Stomach (tissue), 9 donors: Measurements from ENCODE around the gene MYO9B. TPM values are rescaled to one million over a fixed set of nuclear protein-coding genes. Genes with fewer than 3 reads are reported as not detected.

Source experiments
- DNase-seq, 2 donors: peaks; one replicate each; pipeline versions ENCODE4 v3.0.0 to v3.0.0-alpha.2; 2013 to 2019
- H3K27ac ChIP-seq, 5 donors: fragments of 200-600 bp in 4 of 5; sonication (generic) in 4 of 5; one replicate each; pipeline ENCODE4 v1.5.1; 2013 to 2019; ENCODE audit warnings: mild to moderate bottlenecking in 1 of 5, moderate library complexity in 1 of 5
- H3K27me3 ChIP-seq, 3 donors: fragments of 200-600 bp; sonication (generic); one replicate each; pipeline ENCODE4 v1.5.1; 2017 to 2019; ENCODE audit warnings: mixed run types in 1 of 3
- H3K36me3 ChIP-seq, 4 donors: fragments of 200-600 bp; sonication (generic); 1 replicate in 3 of 4; 2 replicates in 1 of 4; pipeline ENCODE4 v1.5.1; 2016 to 2019
- H3K4me1 ChIP-seq, 4 donors: fragments of 200-600 bp; sonication (generic); one replicate each; pipeline ENCODE4 v1.5.1; 2016 to 2019
- H3K4me3 ChIP-seq, 4 donors: fragments of 200-600 bp; sonication (generic) in 3 of 4; one replicate each; pipeline ENCODE4 v1.5.1; 2016 to 2019; ENCODE audit warnings: mild to moderate bottlenecking in 1 of 4
- H3K9me3 ChIP-seq, 4 donors: fragments of 200-600 bp; sonication (generic); one replicate each; pipeline ENCODE4 v1.5.1; 2016 to 2019
- EP300 ChIP-seq: sonication (generic); formaldehyde crosslinking; IDR thresholded peaks from one replicate; pipeline ENCODE4 v1.6.1; 2017; ENCODE audit warnings: antibody characterized with exemption
- POLR2A ChIP-seq, 4 donors: fragments of 450-650 bp; IDR thresholded peaks; one replicate each; pipeline ENCODE4 v1.6.1; 2016; ENCODE audit warnings: antibody characterized with exemption in 4 of 4, control low read depth in 2 of 4, mild to moderate bottlenecking in 1 of 4, moderate library complexity in 1 of 4
- POLR2AphosphoS5 ChIP-seq, 3 donors: sonication (generic); formaldehyde crosslinking; IDR thresholded peaks; one replicate each; pipeline ENCODE4 v1.6.1; 2016; ENCODE audit warnings: antibody characterized with exemption in 3 of 3
- WGBS, 5 donors: extraction: QIAGEN DNeasy Blood & Tissue Kit in 3 of 5; methylation state at CpG; one replicate each; pipeline versions ENCODE4 v1.1.5 to v1.1.7; 2013 to 2018; 5-methylcytosine and 5-hydroxymethylcytosine counted together
- intact Hi-C: fragments of 100-400 bp; cut with DNase I; formaldehyde crosslinking; loops from one replicate; pipeline ENCODE4 v1.15.1; 2023; ENCODE audit warnings: low total_unique reads
- polyA plus RNA-seq, 3 donors: library from polyadenylated mRNA; stranded (reverse); fragments of 200-250 nt; gene quantifications; one replicate each; pipeline ENCODE4 v1.2.3, GENCODE V29; 2013
- total RNA-seq, 5 donors: library from RNA; depleted of rRNA; stranded (reverse); fragments of >200 nt; gene quantifications; one replicate each; pipeline versions ENCODE4 v1.1.0 to v1.2.3, GENCODE V29; 2014 to 2016
- TF ChIP-seq, protein P1 (sequence below), 7 experiments: fragments of 450-650 bp in 4 of 7; fragments of 200-600 bp in 3 of 7; sonication (generic) in 3 of 7; IDR thresholded peaks; one replicate each; pipeline ENCODE4 v1.5.1; 2016 to 2019; ENCODE audit warnings: antibody characterized with exemption in 7 of 7, control low read depth in 2 of 7, mild to moderate bottlenecking in 1 of 7
- donor health status: healthy with polysubstance abuse.
- donor health status: Bipolar disorder and iron deficiency.
- donor health status: healthy.

MYO9B gene
- total and polyA plus RNA-seq, 8 donors = 30.2 to 265 (median 62.5) TPM

- peaks cover 26 to 81% (median 44%) of the 10 kb centered on the region in 4 donors for H3K4me1 ChIP-seq
- H3K36me3 ChIP-seq = peaks cover 0 to 44% (median 35%) of the 10 kb centered on the region in 4 donors
- no peak overlapping the region for H3K4me3 ChIP-seq
- peak overlapping the region in 4 of 5 donors; percentile 26 to 87 (median 85) for H3K27ac ChIP-seq
- H3K9me3 ChIP-seq = no peaks in the 10 kb centered on the region
- intact Hi-C loops = no loop called here
- TF ChIP-seq POLR2AphosphoS5 (IDR thresholded peaks at IDR 0.05) (no peak), EP300 (no peak), POLR2A (IDR thresholded peaks at IDR 0.05) (no peak)
- TF ChIP-seq, protein P1, sequence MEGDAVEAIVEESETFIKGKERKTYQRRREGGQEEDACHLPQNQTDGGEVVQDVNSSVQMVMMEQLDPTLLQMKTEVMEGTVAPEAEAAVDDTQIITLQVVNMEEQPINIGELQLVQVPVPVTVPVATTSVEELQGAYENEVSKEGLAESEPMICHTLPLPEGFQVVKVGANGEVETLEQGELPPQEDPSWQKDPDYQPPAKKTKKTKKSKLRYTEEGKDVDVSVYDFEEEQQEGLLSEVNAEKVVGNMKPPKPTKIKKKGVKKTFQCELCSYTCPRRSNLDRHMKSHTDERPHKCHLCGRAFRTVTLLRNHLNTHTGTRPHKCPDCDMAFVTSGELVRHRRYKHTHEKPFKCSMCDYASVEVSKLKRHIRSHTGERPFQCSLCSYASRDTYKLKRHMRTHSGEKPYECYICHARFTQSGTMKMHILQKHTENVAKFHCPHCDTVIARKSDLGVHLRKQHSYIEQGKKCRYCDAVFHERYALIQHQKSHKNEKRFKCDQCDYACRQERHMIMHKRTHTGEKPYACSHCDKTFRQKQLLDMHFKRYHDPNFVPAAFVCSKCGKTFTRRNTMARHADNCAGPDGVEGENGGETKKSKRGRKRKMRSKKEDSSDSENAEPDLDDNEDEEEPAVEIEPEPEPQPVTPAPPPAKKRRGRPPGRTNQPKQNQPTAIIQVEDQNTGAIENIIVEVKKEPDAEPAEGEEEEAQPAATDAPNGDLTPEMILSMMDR (IDR thresholded peaks at IDR 0.05) = no peak
- 62 to 95% (median 88%) methylated on average over 3 to 10 of the region's 10 CpGs for WGBS, 5 donors
- no peak for DNase-seq
- no peaks in the 10 kb centered on the region for H3K27me3 ChIP-seq
These were observed 35.0 kb downstream of the MYO9B start for GRCh38 chr19:17110599-17110966.

GRCh38 chr19:17111766-17112165 lies 36.2 kb downstream of the MYO9B start:
- no peak for DNase-seq
- Histone ChIP-seq H3K4me3 (no peak overlapping the region), H3K4me1 (peaks cover 26 to 74% (median 43%) of the 10 kb centered on the region in 4 donors), H3K27me3 (no peaks in the 10 kb centered on the region), H3K36me3 (peaks cover 0 to 43% (median 26%) of the 10 kb centered on the region in 4 donors), H3K27ac (peak overlapping the region in 2 of 5 donors; percentile 57 to 62), H3K9me3 (no peaks in the 10 kb centered on the region)
- TF ChIP-seq POLR2AphosphoS5 (IDR thresholded peaks at IDR 0.05) (no peak), POLR2A (IDR thresholded peaks at IDR 0.05) (no peak), EP300 (no peak)
- TF ChIP-seq, protein P1 (IDR thresholded peaks at IDR 0.05) = no peak
- 77 to 95% (median 91%) methylated on average over 3 of the region's 3 CpGs for WGBS, 5 donors
- intact Hi-C loops = no loop called here

DNA sequence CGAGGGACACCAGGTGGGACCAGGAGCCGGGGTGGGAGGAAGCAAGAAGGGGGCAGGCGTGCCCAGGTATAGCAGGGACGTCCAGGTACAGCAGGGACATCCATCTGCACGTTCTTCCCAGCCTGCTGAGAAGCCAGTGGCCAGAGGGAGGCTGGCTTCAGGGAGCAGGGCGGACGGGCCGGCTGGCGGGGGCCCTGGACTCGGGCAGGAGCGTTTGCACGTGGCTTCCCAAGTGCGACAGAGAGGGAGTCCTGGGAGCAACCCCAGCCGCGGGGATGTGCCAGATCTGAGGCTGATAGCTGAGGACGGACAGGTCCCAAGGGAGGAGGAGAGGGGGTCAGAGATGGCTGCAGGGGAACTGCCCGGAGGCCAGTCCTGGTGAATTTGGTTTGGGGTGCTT lies 36.7 kb downstream of the MYO9B start:
- Histone ChIP-seq H3K27me3 (no peaks in the 10 kb centered on the region), H3K4me3 (no peak overlapping the region), H3K36me3 (peaks cover 0 to 43% (median 26%) of the 10 kb centered on the region in 4 donors), H3K4me1 (peaks cover 26 to 74% (median 40%) of the 10 kb centered on the region in 4 donors), H3K27ac (peak overlapping the region; percentile 8 to 72 (median 57)), H3K9me3 (no peaks in the 10 kb centered on the region)
- intact Hi-C loops = no loop called here
- 81 to 92% (median 85%) methylated on average over 16 to 17 of the region's 17 CpGs for WGBS, 5 donors
- DNase-seq = no peak
- TF ChIP-seq, protein P1 (IDR thresholded peaks at IDR 0.05) = no peak
- TF ChIP-seq POLR2AphosphoS5 (IDR thresholded peaks at IDR 0.05) (no peak), EP300 (no peak), POLR2A (IDR thresholded peaks at IDR 0.05) (no peak)

DNA sequence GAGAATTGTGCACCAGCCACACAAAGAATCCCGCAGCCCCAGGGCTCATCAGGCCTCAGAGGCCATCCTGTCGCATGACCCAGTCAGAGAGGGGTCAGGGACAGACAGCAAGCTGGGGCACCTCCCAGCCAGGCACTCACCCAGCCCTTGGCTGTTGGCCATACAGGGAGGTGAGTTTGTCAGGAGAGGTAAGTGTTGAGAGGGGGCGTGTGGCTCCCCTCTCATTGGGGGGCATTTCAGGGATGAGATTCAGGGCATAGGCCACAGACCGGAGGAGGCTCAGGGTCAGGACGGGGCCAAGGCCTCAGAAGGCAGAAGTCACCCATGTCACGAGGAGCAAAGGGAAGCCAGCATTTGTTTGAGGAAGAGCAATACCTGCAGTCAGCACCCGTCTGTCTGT lies 37.1 kb downstream of the MYO9B start:
- intact Hi-C loops = no loop called here

More for the DNA sequence above, 37.1 kb downstream of the MYO9B start:
- TF ChIP-seq POLR2A (IDR thresholded peaks at IDR 0.05) (no peak), EP300 (no peak), POLR2AphosphoS5 (IDR thresholded peaks at IDR 0.05) (no peak)
- TF ChIP-seq, protein P1 (IDR thresholded peaks at IDR 0.05) = no peak
- Histone ChIP-seq H3K9me3 (no peaks in the 10 kb centered on the region), H3K4me3 (no peak overlapping the region), H3K27ac (peak overlapping the region; percentile 8 to 72 (median 57)), H3K36me3 (peaks cover 0 to 43% (median 26%) of the 10 kb centered on the region in 4 donors), H3K27me3 (no peaks in the 10 kb centered on the region), H3K4me1 (peaks cover 22 to 72% (median 35%) of the 10 kb centered on the region in 4 donors)
- WGBS, 5 donors = 80 to 90% (median 88%) methylated on average over 6 to 7 of the region's 7 CpGs
- DNase-seq = no peak
